Heart right ventricle (tissue), 16 donors: ENCODE data around the gene SNX15. TPM values are rescaled to one million over a fixed set of nuclear protein-coding genes. Genes with fewer than 3 reads are reported as not detected.

Experiments
- ATAC-seq, 8 donors: fragments of 200-7000 bp; cut with Tn5 transposase; one replicate each; pipeline ENCODE4 v1.9.1; 2020; ENCODE audit warnings: mild to moderate bottlenecking in 8 of 8, moderate library complexity in 8 of 8, moderate number of reproducible peaks in 1 of 8
- DNase-seq, 2 donors: peaks; one replicate each; pipeline ENCODE4 v3.0.0-alpha.2; 2020
- H3K27ac ChIP-seq, 10 donors: fragments of 200-600 bp; sonication (generic) in 2 of 10; one replicate each; pipeline versions ENCODE4 v1.5.0 to v1.8.0; 2020 to 2022; ENCODE audit warnings: mild to moderate bottlenecking in 3 of 10
- H3K27me3 ChIP-seq, 7 donors: fragments of 200-600 bp; one replicate each; pipeline ENCODE4 v1.8.0; 2021 to 2022; ENCODE audit warnings: mild to moderate bottlenecking in 2 of 7
- H3K36me3 ChIP-seq, 9 donors: fragments of 200-600 bp; sonication (generic) in 1 of 9; one replicate each; pipeline versions ENCODE4 v1.5.0 to v1.8.0; 2020 to 2022; ENCODE audit warnings: mild to moderate bottlenecking in 2 of 9
- H3K4me1 ChIP-seq, 9 donors: fragments of 200-600 bp; sonication (generic) in 1 of 9; one replicate each; pipeline versions ENCODE4 v1.5.0 to v1.8.0; 2020 to 2022; ENCODE audit warnings: mild to moderate bottlenecking in 4 of 9
- H3K4me3 ChIP-seq, 10 donors: fragments of 200-600 bp; sonication (generic) in 2 of 10; one replicate each; pipeline versions ENCODE4 v1.5.0 to v1.8.0; 2020 to 2022; ENCODE audit warnings: mild to moderate bottlenecking in 7 of 10, moderate library complexity in 2 of 10
- H3K9me3 ChIP-seq, 11 donors: fragments of 200-600 bp in 10 of 11; sonication (generic) in 2 of 11; one replicate each; pipeline versions ENCODE4 v1.5.0 to v1.8.0; 2013 to 2022; ENCODE audit warnings: mild to moderate bottlenecking in 2 of 11, control low read depth in 1 of 11, moderate library complexity in 1 of 11
- CTCF ChIP-seq, 9 donors: fragments of 200-600 bp; sonication (generic) in 2 of 9; IDR thresholded peaks; one replicate each; pipeline versions ENCODE4 v1.5.0 to v1.8.0; 2021 to 2022; ENCODE audit warnings: antibody characterized with exemption in 9 of 9, mild to moderate bottlenecking in 5 of 9, moderate library complexity in 1 of 9
- WGBS, 2 donors: extraction: QIAGEN DNeasy Blood & Tissue Kit; methylation state at CpG; one replicate each; pipeline ENCODE4 v1.1.7; 2013; ENCODE audit warnings: inconsistent platforms in 1 of 2; 5-methylcytosine and 5-hydroxymethylcytosine counted together
- intact Hi-C, 10 donors: fragments of 100-400 bp; cut with DNase I; formaldehyde crosslinking; loops; one replicate each; pipeline versions ENCODE4 v1.11.1 to v1.14.2; 2022
- polyA plus RNA-seq, 2 donors: library from polyadenylated mRNA; stranded (reverse); fragments of 200-250 nt; gene quantifications; one replicate each; pipeline ENCODE4 v1.2.3, GENCODE V29; 2013
- total RNA-seq, 10 donors: library from RNA; stranded (reverse); fragmentation: NEBNext Ultra II Directional in 3 of 10; extraction: Animal tissue kit (Norgen Biotek cat#: 25700) in 3 of 10; gene quantifications; one replicate each; pipeline versions ENCODE4 v1.2.1 to v1.2.4, GENCODE V29; 2021 to 2023
- donor health status: Arrhythmogenic right ventricular cardiomyopathy.
- donor health status: ischemic (EF 13 %, LVEDD 7.1; RV severe dilation, severe dysfunction).
- donor health status: healthy with polysubstance abuse.
- donor health status: DM: no; HTN: yes; CAD: no.
- donor health status: DM: no; HTN: no; CAD: no.
- donor health status: ischemic (EF 25% LVEDD 6.9; RV normal size, moderate dysfunction).
- donor health status: ischemic (EF 25% LVEDD 5.7; RV mildly dilated, moderate dysfunction).
- donor health status: healthy.
- donor health status: DM: yes; HTN: yes; CAD: no.
- donor health status: Ischemic cardiomyopathy.
- donor health status: ischemic (EF 35%, LVEDD 5.7; RV mildly dilated, moderate dysfunction).
- donor health status: nonischemic (EF 11% LVEDD 7.7; RV severe dilation, severe dysfunction).
- donor health status: DM: yes; HTN: yes; CAD: no.
- donor health status: PGD.
- donor health status: ischemic (EF 29% LVEDD 5.4; RV normal size, mild dysfunction).
- donor health status: nonischemic (EF 23%, LVEDD 6.1; RV moderate dilation, normal function).

Gene SNX15
- total and polyA plus RNA-seq, 12 donors = 11.4 to 23.2 (median 15.3) TPM

DNA sequence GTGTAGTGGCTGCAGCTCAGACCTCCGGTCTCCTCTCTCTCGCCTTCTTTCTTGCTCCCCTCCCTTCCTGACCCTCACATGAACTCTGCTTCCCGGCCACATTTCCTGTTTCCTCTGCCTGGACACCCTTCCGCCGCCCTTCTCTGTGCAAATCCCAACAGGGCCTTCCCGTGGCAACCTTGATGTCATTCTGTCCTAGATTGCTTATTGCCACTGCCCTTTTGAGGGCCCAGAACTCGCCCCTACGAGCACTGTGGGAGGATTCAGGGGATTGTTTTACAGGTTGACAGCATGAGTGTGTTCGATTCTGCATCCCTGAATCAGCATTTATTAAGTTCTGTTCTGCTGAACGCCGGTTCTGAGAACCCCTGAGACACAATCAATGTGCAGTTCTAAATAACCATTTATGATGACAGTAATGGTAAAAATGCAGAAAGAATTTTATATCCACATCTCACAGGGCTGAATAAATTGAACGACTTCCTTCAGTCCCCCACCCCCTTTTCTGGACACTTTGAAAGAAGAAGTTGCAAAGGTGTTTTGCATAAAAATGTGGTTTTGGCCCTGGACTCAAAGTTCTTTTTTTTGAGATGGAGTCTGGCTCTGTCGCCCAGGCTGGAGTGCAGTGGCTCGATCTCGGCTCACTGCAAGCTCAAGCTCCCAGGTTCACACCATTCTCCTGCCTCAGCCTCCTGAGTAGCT is 36.9 kb upstream of the SNX15 start:
- peak; percentile 48 to 75 for DNase-seq
- intact Hi-C loops = loop anchor here in 3 of 10 donors (10.0 kb wide), 2 partner anchors 66 to 146 kb away; partner anchors contain the start of genes PPP2R5B (in 2 of the 3) and CDC42BPG (in 1 of the 3)
- no peaks in the 10 kb centered on the region for H3K9me3 ChIP-seq
- H3K4me3 ChIP-seq = peak overlapping the region in 8 of 10 donors; percentile 2 to 49 (median 31)
- no peaks in the 10 kb centered on the region for H3K27me3 ChIP-seq
- peaks cover 0 to 36% (median 0%) of the 10 kb centered on the region in 9 donors for H3K36me3 ChIP-seq
- 37 to 52% methylated on average over 15 of the region's 15 CpGs for WGBS, 2 donors
- no peak for TF ChIP-seq CTCF (IDR thresholded peaks at IDR 0.05)
- peak; percentile 79 to 92 (median 87) for ATAC-seq
- H3K4me1 ChIP-seq = peaks cover 0 to 69% (median 22%) of the 10 kb centered on the region in 9 donors
- H3K27ac ChIP-seq = peak overlapping the region; percentile 24 to 85 (median 72)

DNA sequence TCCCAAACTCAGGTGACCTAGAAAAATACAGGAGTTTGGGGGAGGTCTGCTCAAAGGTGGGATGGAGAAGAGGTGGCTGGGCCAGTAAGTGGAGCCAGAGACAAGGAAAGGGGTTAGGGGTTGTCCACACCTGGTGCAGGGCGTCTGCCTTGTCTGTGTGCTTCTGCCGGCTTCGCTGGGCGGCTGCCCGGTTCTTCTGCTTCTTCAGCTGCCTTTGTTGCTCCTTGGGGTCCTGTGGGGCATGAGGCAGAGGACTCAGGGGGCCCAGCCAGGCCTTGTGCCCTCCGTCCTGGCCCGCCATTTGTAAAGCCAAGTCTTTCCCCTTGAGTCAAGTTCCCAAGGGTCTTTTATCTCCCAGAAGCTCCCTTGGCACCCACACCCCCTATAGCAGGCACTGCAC is 32.9 kb upstream of the SNX15 start:
- Histone ChIP-seq H3K4me1 (peaks cover 2 to 76% (median 41%) of the 10 kb centered on the region in 9 donors), H3K27ac (no peak overlapping the region), H3K27me3 (no peaks in the 10 kb centered on the region), H3K9me3 (no peaks in the 10 kb centered on the region), H3K4me3 (no peak overlapping the region), H3K36me3 (peaks cover 0 to 32% (median 0%) of the 10 kb centered on the region in 9 donors)
- DNase-seq (no peak), ATAC-seq (no peak)
- WGBS, 2 donors = 92 to 96% methylated on average over 7 of the region's 7 CpGs
- intact Hi-C loops = loop anchor here in 3 of 10 donors (10.0 kb wide), 2 partner anchors 70 to 150 kb away; partner anchors contain the start of genes PPP2R5B (in 2 of the 3) and CDC42BPG (in 1 of the 3)
- no peak for TF ChIP-seq CTCF (IDR thresholded peaks at IDR 0.05)

DNA sequence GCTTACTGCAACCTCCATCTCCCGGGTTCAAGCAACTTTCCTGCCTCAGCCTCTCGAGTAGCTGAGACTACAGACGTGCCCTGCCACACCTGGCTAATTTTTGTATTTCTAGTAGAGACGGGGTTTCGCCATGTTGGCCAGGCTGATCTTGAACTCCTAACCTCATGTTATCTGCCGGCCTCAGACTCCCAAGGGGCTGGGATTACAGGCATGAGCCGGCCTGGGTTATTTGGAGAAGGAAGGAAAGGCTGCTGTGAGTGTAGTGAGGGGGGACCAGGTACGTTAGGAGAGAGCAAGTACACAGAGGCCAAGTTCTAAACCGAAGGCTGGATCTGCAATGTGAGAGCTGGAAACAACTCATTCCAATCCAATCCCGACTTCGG is 30.9 kb upstream of the SNX15 start:
- H3K4me1 ChIP-seq = peaks cover 2 to 56% (median 22%) of the 10 kb centered on the region in 9 donors
- peak overlapping the region; percentile 1 to 65 (median 52) for H3K4me3 ChIP-seq
- peak overlapping the region in 9 of 10 donors; percentile 41 to 88 (median 72) for H3K27ac ChIP-seq
- H3K27me3 ChIP-seq = no peaks in the 10 kb centered on the region
- peak in 5 of 8 donors; percentile 6 to 44 (median 21) for ATAC-seq
- DNase-seq = no peak
- no peaks in the 10 kb centered on the region for H3K9me3 ChIP-seq
- intact Hi-C loops = loop anchor here in 5 of 10 donors (5.0 to 10.0 kb wide), 4 partner anchors 69 to 152 kb away; partner anchors contain the start of genes PPP2R5B (in 2 of the 5), ATG2A (in 1 of the 5) and CDC42BPG (in 1 of the 5)
- 35 to 47% methylated on average over 11 of the region's 11 CpGs for WGBS, 2 donors
- no peak for TF ChIP-seq CTCF (IDR thresholded peaks at IDR 0.05)
- peaks cover 0 to 24% (median 0%) of the 10 kb centered on the region in 9 donors for H3K36me3 ChIP-seq

DNA sequence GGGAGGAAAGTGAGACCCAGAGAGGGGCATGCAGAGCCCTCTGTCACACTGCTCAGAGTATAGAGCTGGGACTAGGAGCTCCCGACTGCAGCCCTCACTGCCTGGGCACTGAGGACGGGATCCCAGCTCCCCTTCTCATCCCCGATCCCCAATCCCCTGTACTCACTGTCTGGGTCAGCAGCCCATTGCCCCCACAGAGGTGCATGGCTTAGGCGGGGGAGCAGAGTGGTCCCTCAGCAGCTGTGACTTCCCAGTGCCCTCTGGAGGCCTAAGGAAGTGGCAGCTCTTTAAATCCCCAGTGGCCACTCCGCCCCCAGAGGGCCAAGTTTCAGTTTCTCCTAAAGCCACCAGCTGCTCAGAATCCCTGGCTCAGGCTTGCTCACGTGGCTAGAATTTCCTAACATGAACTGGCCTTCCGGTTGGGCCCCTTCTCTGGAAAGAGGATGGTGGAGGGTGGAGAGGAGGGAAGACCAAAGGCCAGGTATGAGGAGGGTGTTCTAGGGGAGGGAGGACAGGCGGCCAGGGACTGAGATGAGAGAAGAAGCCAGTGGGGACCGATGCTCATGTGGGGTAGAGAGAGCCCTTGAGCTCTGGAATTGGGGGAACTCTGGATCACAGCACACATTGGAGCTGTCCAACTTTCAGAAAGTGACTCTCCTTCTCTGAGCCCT is 30.4 kb upstream of the SNX15 start, which contains the start of gene BATF2:
Gene BATF2 (minus strand): TSS at position 262 of the 671 bp plus-strand sequence. CDS start 57 bp downstream, at position 205.
- 13 to 21% methylated on average over 9 of the region's 9 CpGs for WGBS, 2 donors
- intact Hi-C loops = loop anchor here in 5 of 10 donors (5.0 to 10.0 kb wide), 4 partner anchors 70 to 152 kb away; partner anchors contain the start of genes PPP2R5B (in 2 of the 5), ATG2A (in 1 of the 5) and CDC42BPG (in 1 of the 5)
- Histone ChIP-seq H3K27ac (peak within 1 kb of the TSS in 9 of 10 donors; percentile 41 to 88 (median 72)), H3K36me3 (peaks cover 0 to 19% (median 0%) of the 10 kb centered on the region in 9 donors), H3K4me3 (peak within 1 kb of the TSS; percentile 1 to 65 (median 52)), H3K9me3 (no peaks in the 10 kb centered on the region), H3K4me1 (peaks cover 0 to 51% (median 17%) of the 10 kb centered on the region in 9 donors), H3K27me3 (no peaks in the 10 kb centered on the region)
- peak; percentile 86 to 96 (median 92) for ATAC-seq
- TF ChIP-seq CTCF (IDR thresholded peaks at IDR 0.05) = peak in 8 of 9 donors; percentile 22 to 62 (median 48)
- DNase-seq = peak; percentile 70 to 82
